GM18498 (cell line): ENCODE measurements around the gene NPBWR2.

Source experiments
- ATAC-seq: cut with Tn5 transposase; IDR thresholded peaks from one replicate; pipeline ENCODE4 v1.9.1; 2021; ENCODE audit warnings: mild to moderate bottlenecking, moderate library complexity; ENCODE audit not compliant: unreplicated experiment

The NPBWR2 gene

DNA sequence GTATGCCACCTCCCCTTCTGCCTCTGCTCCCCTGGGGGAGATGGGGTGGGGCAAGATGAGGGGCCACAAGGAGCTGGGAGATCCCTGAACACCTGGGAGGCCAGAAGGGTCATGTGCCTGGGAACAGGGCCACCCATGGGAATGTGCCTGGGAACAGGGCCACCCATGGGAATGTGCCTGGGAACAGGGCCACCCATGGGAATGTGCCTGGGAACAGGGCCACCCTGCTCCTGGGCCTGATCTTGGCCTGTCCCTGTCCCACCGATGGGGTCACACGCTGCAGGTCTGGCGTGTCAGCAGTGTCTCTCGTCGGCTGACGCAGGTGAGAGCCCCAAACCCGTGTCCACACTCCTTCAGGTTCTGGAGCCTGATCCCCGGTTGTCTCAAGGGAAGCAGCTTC, 32.4 kb downstream of the NPBWR2 start:
- no peak for ATAC-seq

DNA sequence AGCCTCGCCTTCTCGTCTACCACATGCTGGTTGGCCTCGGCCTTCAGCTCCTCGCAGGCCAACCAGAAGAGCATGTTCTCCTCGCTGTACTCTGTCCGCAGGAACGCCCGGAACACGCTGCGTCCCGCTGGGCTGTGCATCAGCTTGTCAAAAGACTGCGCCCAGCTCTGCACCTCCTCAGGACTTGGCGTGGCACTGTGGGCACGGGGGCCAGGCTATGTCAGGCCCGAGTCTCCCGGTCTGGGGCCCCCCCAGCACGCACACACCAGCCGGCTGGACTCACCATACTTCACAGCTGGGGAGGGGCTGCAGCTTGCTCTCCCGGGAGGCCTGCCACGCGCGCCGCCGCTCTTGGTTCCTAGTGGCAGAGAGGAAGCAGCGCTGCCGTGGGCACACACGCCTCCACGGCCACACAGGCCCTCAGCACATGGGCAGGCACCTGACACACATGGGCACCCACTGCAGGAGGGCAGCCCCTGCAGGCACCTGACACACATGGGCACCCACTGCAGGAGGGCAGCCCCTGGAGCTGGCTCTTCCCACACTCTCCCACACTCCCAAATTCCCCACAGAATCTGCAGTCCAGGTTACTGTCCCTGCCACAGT, 33.1 kb downstream of the NPBWR2 start:
- ATAC-seq, result no peak

DNA sequence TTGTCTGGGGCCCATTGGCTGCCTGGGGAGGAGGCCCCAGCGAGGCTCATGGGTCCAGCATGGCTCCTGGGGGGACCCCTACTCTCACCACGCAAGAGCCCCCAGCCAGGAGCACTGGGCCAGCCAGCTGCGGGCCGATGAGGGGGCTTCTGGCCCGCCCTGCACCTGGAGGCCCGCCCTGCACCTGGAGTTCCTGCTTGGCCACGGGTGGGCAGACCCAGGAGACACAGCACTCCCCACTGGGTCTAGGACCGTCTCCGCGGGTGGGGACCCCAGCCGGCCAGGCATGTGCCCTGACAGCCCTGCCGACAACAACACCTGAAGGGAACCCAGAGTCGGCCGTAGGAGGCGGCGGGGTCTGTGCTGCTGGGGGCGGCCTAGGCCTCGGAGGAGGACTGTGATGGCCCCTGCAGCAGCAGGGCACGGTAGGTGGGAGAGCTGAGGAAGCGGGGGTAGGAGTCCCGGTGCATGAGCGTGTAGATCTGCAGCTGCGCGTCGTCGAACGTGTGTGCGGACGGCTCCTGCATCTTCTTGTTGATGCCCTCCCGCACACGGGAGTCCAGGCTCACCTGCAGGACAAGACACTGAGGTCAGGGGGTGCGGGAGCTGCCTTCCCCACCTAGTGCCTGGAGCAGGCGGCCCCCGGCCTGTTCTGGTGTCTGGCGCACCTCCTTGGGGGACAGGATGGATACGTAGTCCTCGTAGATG, 33.7 kb downstream of the NPBWR2 start:
- no peak for ATAC-seq

DNA sequence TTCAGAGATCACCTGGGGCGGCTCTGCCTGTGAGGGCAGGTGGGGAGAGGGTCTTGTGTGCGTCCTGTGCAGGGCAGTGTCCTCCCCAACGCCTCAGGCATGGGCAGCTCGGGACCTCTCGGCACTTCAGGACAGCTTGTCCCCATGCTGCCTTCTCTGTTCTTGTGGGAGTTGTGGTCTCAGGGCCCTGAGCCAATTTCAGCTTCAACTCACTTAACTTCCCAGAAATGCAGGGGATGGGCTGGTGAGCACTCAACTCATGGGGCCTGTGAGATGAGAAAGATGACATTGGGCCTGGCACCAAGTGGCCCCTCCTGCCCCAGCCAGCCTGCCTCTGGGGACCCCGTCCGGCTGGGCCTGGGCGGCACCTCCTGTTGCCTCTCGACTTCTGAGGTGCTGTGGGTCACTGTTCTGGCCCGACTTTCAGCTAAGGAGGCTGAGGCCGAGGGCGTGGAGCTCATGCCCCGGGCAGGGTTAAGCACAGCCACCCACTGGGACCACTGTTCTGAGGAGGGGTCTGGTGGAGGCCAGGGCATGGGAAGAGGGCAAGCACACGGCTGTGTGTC, 34.8 kb downstream of the NPBWR2 start:
- no peak for ATAC-seq

DNA sequence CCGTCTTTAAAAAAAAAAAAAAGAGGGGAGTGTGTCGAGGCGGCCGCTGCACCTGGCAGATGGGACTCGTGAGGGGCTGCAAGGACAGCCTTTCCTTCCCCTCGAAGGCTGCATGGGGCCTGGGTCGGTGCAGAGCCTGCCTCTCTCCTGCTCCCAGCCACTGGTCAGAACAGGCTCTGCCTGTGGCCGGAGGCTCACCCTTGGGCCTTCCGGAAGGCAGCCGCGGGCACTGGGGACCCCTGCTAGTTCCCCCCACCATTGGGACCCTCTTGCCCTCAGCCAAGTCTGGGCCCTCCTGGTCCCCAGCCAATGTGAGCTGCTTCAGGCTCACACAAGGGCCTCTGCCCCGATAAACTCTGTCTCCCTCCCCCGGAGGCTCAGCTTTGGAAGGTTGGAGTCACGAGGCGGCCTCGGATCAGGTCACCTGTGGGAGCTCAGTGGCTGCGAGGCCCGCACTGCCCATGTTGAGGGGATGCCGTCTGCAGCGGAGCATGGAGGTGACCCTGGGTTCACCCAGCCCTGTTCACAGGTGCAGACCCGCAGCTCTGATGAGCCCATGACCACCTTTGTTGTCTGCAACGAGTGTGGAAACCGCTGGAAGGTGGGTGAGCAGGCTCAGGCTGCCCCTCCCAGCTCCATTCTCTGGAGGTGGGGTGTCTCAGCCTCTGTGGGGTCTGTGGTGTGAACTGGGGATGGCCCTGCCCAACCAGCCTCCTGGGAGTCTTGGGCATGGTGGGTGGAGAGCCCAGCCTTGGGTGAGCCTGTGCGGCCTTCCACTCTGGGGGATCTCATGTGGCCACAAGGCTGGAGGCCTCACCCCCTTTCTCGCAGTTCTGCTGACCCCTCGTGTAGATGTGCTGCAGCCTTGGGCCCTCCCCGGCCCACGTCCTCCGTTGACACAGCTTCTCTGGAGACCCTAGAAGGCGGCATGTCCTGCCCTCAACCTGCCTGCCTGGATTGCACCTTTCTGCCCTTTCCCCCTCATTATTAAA, 35.7 kb downstream of the NPBWR2 start:
- no peak for ATAC-seq

DNA sequence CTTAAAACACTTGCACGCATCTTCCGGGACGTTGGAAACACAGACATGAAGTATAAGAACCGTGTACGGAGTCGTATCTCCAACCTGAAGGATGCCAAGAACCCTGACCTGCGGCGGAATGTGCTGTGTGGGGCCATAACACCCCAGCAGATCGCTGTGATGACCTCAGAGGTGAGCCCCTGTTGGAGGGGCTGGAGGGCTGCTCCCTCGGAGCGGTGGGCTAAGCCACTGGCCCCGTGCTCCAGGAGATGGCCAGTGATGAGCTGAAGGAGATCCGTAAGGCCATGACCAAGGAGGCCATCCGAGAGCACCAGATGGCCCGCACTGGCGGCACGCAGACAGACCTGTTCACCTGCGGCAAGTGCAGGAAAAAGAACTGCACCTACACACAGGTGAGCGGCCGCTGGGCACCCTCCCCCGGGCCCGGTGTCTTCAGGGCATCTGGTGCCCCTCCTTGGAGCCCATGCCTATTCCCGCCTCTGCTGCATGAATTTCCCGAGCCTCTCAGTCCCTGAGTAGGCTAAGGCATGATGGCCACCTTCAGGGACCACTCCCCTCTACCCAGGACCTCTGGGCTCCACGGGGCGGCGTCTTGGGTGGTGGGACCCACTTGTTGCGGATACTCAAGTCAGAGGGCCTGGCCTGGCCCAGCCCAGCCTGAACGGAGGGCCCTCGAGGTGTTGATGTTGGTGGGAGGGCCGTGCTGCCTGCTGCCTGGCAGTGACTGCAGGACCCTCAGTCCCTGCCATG, 36.9 kb downstream of the NPBWR2 start:
- no peak for ATAC-seq

DNA sequence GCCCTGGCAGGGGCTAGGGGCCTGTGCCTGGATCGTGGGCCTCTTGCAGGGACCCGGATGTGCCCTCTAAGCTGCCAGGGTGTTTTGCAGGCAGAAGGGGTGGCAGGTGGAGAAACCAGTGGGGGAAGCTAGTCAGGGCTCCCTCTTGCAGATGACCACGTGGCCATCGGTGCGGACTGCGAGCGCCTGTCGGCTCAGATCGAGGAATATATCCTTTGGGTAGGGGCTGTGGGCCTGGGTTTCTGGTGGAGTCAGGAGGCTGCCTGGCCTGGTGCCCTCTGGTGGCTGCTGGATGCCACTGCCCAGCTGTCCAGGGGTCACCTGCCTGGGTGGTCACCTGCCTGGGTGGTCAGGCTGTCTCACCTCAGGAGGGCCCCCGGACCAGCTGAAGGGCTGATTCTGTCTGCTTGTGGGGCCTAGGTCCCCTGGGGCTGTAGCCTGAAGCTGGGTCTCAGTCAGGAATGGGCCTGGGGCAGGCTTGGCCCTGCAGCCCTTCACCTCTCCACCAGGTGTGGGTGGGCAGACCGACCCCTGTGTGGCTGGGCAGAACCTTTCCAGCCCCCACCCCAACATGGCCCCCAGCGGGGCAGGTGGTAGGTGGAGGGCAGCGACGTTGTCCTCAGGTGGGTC, 37.6 kb downstream of the NPBWR2 start:
- no peak for ATAC-seq

DNA sequence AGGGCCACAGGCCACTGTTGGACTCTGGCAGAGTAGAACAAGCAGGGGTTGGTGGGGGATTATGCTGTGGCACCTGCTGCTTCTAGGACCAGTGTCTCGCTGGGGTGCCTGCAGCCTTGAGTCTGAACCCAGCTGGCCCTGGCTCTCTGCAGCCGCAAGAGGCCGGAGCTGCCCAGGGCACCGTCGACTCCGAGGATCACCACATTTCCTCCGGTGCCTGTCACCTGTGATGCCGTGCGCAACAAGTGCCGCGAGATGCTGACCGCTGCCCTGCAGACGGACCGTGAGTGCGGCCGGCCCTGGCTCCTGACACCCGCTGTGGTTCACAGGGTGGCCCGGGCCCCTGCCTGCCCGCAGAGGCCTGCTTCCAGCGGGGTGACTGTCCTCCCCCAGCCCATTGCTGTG, 38.2 kb downstream of the NPBWR2 start:
- no peak for ATAC-seq

DNA sequence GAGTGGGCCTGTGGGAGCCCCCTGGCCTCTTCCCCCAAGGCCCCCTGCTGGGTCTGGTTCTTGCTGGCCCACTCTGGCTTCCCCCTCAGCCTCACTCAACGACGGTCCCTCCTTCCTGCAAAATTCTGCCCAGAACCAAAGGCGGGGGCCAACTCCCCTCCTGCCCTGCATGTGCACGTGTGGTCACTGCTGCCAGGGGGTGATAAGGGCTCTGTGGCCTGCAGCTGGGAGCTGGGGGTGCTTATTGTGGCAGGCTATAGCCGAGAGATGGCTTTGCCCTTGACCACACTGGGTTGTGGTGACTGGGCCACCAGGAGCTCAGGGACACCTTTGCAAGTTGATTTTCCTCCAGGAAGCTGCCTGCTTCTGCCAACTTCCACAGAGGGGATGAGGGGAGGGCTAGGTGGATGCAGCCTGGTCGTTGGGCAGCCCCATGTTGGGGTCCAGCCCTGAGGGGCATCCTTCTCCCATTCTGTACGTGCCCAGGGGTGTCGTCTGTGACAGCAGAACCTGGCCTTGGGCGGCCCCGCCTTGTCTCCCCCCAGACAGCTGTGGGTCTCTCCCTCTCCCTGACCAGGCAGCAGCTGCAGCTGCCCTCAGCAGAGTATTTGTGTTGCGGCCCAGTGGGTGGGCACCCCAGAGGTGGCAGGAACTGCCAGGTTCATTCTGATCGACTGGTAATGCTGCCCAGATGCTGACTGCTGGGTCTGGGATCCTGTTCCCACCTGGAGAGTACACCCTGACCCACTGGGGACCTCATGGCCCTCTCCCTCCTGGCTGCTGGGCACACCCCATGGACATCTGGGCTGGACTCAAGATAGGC, 38.8 kb downstream of the NPBWR2 start:
- no peak for ATAC-seq

DNA sequence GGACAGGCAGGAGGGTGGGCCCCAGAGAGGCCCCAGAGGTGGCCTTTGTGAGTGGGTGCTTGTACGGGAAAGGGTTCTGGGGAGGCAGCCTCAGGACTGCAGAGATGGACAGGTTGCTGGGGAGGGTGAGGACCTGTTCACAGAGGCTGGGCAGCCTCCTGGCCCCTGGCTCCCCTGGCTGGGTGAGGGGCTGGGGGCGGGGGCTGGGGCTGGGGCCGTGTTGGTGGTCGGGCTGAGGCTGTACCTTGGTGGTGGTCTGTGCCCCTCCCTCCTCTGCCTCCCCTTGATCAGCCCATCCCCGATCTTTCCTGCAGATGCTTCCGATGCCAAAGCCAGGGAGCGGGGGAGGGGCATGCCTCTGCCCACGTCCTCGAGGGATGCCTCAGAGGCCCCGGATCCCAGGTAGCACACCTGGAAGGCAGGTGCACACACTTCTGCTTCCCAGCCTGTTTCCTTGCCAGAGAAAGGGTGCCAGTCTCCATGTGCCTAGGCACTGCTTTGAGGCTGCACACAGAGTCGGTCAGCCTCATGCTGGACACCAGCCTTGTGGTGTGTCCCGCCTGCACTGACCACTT, 39.5 kb downstream of the NPBWR2 start:
- no peak for ATAC-seq

DNA sequence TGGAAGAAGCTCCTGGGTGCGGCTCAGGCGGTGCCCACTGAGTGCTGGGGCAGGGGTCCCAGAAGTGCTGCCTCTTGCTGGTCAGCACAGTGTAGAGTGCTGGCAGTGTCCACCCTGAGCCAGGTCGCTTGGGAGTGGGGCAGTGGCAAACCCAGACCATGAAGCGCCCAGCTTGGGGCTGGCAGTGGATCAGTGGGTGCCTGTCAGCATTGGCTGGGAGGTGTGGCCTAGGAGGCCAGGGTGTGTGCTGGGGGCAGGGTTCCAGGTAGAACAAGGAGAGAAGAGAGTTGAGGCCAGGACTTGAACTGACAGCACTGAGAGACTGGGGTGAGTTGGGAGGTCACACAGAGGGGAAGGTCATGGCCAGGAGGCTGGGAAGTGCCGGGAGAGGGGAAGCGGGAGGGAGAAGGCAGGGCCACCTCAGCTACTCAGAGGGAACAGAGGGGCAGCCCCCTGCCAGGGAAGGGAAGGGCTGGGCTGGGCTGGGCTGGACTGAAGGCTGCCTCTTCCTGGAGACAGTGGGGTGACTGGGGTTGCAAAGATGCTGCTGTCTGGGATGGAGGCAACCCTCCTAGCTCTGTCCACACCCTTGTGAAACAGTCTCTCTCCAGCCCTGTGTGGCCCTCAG, 40.2 kb downstream of the NPBWR2 start:
- ATAC-seq, result no peak

DNA sequence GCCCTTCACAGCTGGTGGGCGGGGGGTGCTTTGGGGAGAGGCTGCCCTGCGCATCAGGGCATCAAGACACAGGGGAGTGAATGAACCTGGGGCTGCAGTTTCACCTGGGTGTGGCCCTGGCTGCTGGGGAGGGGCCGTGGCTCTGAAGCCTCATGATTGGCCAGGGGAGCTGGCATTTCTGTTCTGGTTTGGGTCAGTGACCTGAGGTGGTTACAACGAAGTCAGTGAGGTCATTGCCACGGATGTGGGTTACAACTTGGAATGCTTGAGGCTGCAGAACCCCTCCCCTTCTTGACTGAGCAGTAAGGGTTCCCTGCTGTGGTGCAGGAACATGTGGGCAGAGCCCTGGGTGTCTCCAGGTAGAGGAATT, 41.4 kb downstream of the NPBWR2 start:
- peak; percentile 39 for ATAC-seq

DNA sequence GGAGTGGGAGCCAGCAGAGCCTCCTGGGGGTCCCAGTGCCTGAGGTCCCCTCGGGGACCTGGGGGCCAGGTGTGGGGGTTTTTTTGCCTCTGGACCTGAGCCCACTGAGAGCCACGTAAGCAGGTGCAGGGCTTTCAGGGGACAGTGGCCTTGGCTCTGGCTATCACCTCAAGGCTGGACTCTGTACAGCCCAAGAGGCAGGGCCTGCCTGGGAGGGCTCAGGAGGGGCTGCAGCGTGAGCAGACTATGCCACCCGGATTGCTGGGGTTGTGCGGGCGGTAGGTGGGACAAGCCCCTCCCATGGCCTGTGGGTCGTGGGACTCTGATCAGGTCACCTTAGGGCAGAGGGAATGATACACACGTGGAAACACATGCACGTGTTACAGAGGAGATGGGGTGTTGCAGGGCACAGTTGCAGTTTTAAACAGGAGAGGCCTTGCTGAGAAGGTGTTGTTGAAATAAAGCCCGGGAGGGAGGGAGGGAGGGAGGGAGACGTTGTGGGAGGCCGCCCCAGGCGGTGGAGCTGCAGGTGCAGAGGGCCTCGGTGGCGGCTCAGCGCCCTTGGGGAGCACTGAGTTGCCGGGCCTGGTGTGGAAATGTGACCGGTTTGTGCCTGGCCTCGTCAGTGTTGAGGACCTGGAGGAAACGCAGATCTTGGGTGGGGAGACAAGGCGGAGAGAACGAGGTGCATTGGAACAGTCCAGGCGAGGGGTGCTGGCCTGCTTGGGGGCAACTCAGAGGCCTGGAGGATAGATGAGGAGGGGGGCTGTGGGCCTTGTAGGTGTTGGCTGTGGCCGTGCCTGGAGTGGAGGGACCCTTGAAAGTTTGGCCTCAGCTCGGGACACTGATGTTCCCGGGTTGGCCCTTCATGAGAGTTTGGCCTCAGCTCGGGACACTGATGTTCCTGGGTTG, 42.0 kb downstream of the NPBWR2 start:
- no peak for ATAC-seq

DNA sequence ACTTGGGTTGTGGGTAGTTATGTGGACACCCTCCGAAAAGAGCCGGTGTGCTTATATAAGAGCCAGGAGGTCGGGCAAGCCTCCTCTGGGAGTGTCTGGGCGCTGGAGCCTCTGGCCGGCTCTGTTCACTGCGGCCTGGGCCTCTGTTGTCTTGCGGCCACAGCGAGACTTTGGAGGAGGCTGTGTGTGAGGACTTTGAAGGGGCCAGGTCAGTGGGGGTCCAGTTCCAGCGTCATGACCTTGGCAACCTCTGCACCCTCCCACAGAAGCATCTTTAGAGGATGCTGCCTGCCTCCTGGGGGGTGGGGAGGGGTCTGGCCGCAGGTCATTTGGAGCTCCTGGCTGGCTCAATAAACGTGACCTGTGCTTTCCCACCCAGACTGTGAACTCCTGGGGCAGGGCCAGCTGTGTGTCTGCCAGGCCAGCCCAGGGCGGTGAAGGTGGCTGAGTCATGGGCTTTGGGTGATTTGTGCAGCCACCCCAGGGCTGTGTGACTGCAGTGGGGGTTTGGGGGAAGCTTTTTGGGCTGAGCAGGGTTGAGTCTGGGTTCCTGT, 43.1 kb downstream of the NPBWR2 start:
- ATAC-seq, result no peak

DNA sequence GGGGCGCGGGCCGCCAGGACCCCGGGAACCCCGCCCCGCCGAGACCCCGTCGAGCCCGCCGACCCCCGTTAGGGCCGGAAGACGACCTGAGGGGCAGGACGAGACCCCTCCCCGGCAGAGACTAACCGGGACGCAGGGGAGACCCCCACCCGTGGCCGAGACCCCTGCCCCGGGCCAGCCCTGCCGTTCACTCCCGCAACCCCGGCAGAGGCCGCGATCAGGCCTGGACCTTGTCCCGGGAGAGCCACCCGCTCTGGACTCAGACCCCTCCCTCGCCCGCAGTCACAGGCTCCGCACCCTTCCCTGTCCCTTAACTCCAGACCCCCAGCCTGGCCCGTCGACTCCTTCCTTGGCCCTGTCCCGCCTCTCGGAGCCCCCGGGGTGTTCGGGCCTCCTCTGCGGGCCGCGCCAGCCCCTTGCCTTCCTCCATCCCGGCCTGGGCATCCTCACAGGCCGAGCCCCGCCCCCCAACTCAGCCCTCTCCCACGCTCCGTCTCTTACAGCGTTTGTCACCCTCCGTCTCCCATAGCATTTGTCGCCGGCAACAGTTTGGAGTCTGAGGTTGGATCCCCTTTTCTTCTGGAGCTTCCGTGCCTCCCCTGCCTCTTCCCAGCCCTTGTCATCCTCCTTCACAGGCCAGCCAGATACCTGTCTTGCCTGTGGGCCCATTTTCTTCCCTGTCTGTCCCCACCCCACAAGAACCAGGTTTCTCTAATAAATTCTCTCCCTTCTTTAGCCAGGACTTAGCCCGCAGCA, 43.8 kb downstream of the NPBWR2 start:
- no peak for ATAC-seq

DNA sequence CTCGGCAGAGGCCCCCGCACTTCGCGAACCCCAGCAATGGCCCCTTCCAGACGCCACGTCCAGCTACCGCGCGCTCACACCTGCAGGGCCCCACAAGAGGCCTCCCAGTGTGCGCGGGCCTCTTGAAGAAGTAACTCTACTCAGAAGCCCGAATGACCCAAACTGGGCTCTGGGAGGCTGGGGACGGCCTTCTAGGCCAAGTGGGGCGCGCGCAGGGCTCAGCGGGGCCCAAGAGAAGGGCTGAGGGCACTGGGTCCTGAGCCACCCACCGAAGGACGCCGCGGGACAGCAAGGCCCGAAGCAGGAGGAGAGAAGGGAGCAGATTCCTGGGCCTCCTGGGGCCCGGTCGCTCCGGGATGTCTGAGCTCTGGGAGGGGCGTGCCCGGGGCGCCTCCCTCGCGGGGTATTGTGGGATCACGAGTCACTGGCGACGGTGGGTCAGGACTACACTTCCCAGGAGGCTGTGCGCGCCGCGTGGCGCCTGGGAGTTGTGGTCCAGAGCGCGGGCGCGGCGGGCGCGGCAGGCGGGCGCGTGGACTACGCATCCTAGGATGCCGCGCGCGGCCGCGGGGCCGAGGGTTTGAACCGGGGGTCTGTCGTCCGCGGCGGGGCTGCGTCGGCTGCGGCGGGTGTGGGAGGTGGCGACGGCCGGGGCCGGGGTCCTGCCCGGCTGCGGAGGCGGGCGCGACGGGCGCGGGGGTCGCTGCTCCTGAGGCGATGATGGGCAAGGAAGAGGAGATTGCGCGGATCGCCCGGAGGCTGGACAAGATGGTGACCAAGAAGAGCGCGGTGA, 44.6 kb downstream of the NPBWR2 start, which contains the start of gene TCEA2:
Gene TCEA2, plus strand, starts transcription at position 603 of the 793 bp plus-strand sequence. Its CDS starts 115 bp downstream, at position 718.
- peak; percentile 80 for ATAC-seq
